HG03039 (cell line): Measurements from ENCODE around the gene MKI67.
A peak's percentile ranks its signal among the peaks of the same experiment; 100 is the strongest.
"Not testable (repeated sequence)": the region's sequence is repeated elsewhere in the genome, so short reads cannot be mapped to it uniquely, and the experiment has no call there.

Experiments used
- ATAC-seq: cut with Tn5 transposase; IDR thresholded peaks from one replicate; pipeline ENCODE4 v1.9.1; 2021; ENCODE audit warnings: mild to moderate bottlenecking, moderate library complexity; ENCODE audit not compliant: unreplicated experiment

MKI67 gene

GRCh38 chr10:128113026-128113425, 13.2 kb downstream of the MKI67 start:
- ATAC-seq = no peak

GRCh38 chr10:128111696-128112095, 14.5 kb downstream of the MKI67 start:
- no peak for ATAC-seq

- no peak for ATAC-seq
Measured at GRCh38 chr10:128110339-128110738, 15.9 kb downstream of the MKI67 start.

- ATAC-seq = no peak
Measured at GRCh38 chr10:128109707-128110106, 16.5 kb downstream of the MKI67 start.

GRCh38 chr10:128105383-128105782, 20.8 kb downstream of the MKI67 start:
- no peak for ATAC-seq

- no peak for ATAC-seq
Measured at GRCh38 chr10:128103229-128103714, 23.0 kb downstream of the MKI67 start.

GRCh38 chr10:128102480-128103228, 23.6 kb downstream of the MKI67 start:
- no peak for ATAC-seq

GRCh38 chr10:128101901-128102300, 24.3 kb downstream of the MKI67 start:
- ATAC-seq = no peak

- ATAC-seq = no peak
Measured at GRCh38 chr10:128099901-128100300, 26.3 kb downstream of the MKI67 start.

GRCh38 chr10:128098631-128099030, 27.6 kb downstream of the MKI67 start:
- ATAC-seq = no peak

GRCh38 chr10:128097783-128098182, 28.4 kb downstream of the MKI67 start:
- ATAC-seq = no peak

- ATAC-seq = no peak
Measured at GRCh38 chr10:128096486-128097199, 29.6 kb downstream of the MKI67 start.

- ATAC-seq = no peak
Measured at GRCh38 chr10:128095753-128096469, 30.3 kb downstream of the MKI67 start.

- ATAC-seq = peak; percentile 74
Measured at GRCh38 chr10:128095027-128095752, 31.0 kb downstream of the MKI67 start.

- ATAC-seq = not testable (repeated sequence)
Measured at GRCh38 chr10:128094596-128094995, 31.6 kb downstream of the MKI67 start.

- no peak for ATAC-seq
Measured at GRCh38 chr10:128092454-128092853, 33.8 kb downstream of the MKI67 start.

GRCh38 chr10:128091636-128092210, 34.5 kb downstream of the MKI67 start:
- ATAC-seq = no peak

GRCh38 chr10:128087884-128088709, 38.1 kb downstream of the MKI67 start:
- no peak for ATAC-seq

GRCh38 chr10:128087146-128087883, 38.9 kb downstream of the MKI67 start:
- ATAC-seq = no peak
